GM12873 (cell line): Measurements from ENCODE around the gene PALLD.

Experiments used
- CTCF ChIP-seq: IDR thresholded peaks from 2 replicates; pipeline ENCODE4 v1.5.1; 2012; ENCODE audit warnings: low read depth, mild to moderate bottlenecking, moderate library complexity, low read length, control low read depth; ENCODE audit not compliant: insufficient read depth; ENCODE audit errors: missing control alignments

PALLD gene

GRCh38 chr4:168713253-168713652 is 216.4 kb downstream of the PALLD start:
- TF ChIP-seq CTCF = no peak

- no peak for TF ChIP-seq CTCF
Measured at GRCh38 chr4:168715896-168716295, 219.0 kb downstream of the PALLD start.

GRCh38 chr4:168716406-168717129 is 219.7 kb downstream of the PALLD start:
- TF ChIP-seq CTCF = no peak

- TF ChIP-seq CTCF = no peak
Measured at GRCh38 chr4:168717847-168718246, 221.0 kb downstream of the PALLD start.

- no peak for TF ChIP-seq CTCF
Measured at GRCh38 chr4:168719725-168720124, 222.9 kb downstream of the PALLD start.

GRCh38 chr4:168720396-168720900 is 223.6 kb downstream of the PALLD start:
- no peak for TF ChIP-seq CTCF

GRCh38 chr4:168722391-168722790 is 225.5 kb downstream of the PALLD start:
- no peak for TF ChIP-seq CTCF
